H9 (cell line): ENCODE measurements around the gene GAB3. TPM values are rescaled to one million over a fixed set of nuclear protein-coding genes. Genes with fewer than 3 reads are reported as not detected.

ENCODE experiments used
- DNase-seq: peaks from one replicate; pipeline ENCODE4 v3.0.0-alpha.2; 2017
- H2AFZ ChIP-seq: one replicate; pipeline ENCODE4 v1.6.1; 2013; ENCODE audit warnings: mild to moderate bottlenecking, low read length, control low read depth, moderate library complexity
- H2AK5ac ChIP-seq: 2 replicates; pipeline ENCODE4 v1.6.1; 2013; ENCODE audit warnings: low read length, control low read depth, mixed read lengths; ENCODE audit not compliant: insufficient read length
- H2BK120ac ChIP-seq: one replicate; pipeline ENCODE4 v1.6.1; 2013; ENCODE audit warnings: low read depth, mild to moderate bottlenecking, low read length, control low read depth, inconsistent platforms; ENCODE audit not compliant: poor library complexity, severe bottlenecking
- H2BK12ac ChIP-seq: 2 replicates; pipeline ENCODE4 v1.6.1; 2013; ENCODE audit warnings: low read length, control low read depth, mixed read lengths, low read depth; ENCODE audit not compliant: insufficient read length
- H2BK15ac ChIP-seq: 2 replicates; pipeline ENCODE4 v1.6.1; 2013; ENCODE audit warnings: low read depth, low read length, control low read depth
- H2BK20ac ChIP-seq: one replicate; pipeline ENCODE4 v1.6.1; 2013; ENCODE audit warnings: low read depth, mild to moderate bottlenecking, low read length, control low read depth, inconsistent platforms; ENCODE audit not compliant: poor library complexity, severe bottlenecking
- H2BK5ac ChIP-seq: 2 replicates; pipeline ENCODE4 v1.6.1; 2013; ENCODE audit warnings: low read length, control low read depth, mixed read lengths; ENCODE audit not compliant: insufficient read length
- H3K14ac ChIP-seq: 2 replicates; pipeline ENCODE4 v1.6.1; 2013; ENCODE audit warnings: low read length, control low read depth; ENCODE audit not compliant: insufficient read depth
- H3K18ac ChIP-seq: 2 replicates; pipeline ENCODE4 v1.6.1; 2013; ENCODE audit warnings: low read depth, mild to moderate bottlenecking, mixed read lengths, low read length, control low read depth; ENCODE audit not compliant: insufficient read length
- H3K23ac ChIP-seq: 2 replicates; pipeline ENCODE4 v1.6.1; 2013; ENCODE audit warnings: low read length, control low read depth, mixed read lengths, low read depth; ENCODE audit not compliant: insufficient read length
- H3K23me2 ChIP-seq: 2 replicates; pipeline ENCODE4 v1.6.1; 2013; ENCODE audit warnings: low read depth, mild to moderate bottlenecking, mixed read lengths, low read length, control low read depth; ENCODE audit not compliant: insufficient read length, poor library complexity, severe bottlenecking
- H3K27ac ChIP-seq: 2 replicates; pipeline ENCODE4 v1.5.1; 2013; ENCODE audit warnings: low read length, control low read depth, mixed read lengths, low read depth; ENCODE audit not compliant: insufficient read length
- H3K27me3 ChIP-seq: 2 replicates; pipeline ENCODE4 v1.6.1; 2013; ENCODE audit warnings: low read length, control low read depth, inconsistent platforms; ENCODE audit not compliant: insufficient read depth
- H3K4ac ChIP-seq: 2 replicates; pipeline ENCODE4 v1.6.1; 2013; ENCODE audit warnings: low read depth, mild to moderate bottlenecking, control low read depth, inconsistent platforms, low read length, moderate library complexity
- H3K4me1 ChIP-seq: 2 replicates; pipeline ENCODE4 v1.6.1; 2013; ENCODE audit warnings: low read length, control low read depth, inconsistent platforms; ENCODE audit not compliant: insufficient read depth
- H3K4me2 ChIP-seq: 2 replicates; pipeline ENCODE4 v1.6.1; 2013; ENCODE audit warnings: low read length, control low read depth, mixed read lengths; ENCODE audit not compliant: insufficient read length, insufficient read depth
- H3K56ac ChIP-seq: 2 replicates; pipeline ENCODE4 v1.6.1; 2013; ENCODE audit warnings: low read depth, mild to moderate bottlenecking, mixed read lengths, low read length, control low read depth; ENCODE audit not compliant: insufficient read length
- H3K79me1 ChIP-seq: 2 replicates; pipeline ENCODE4 v1.6.1; 2013; ENCODE audit warnings: low read depth, mild to moderate bottlenecking, moderate library complexity, low read length, control low read depth, inconsistent platforms; ENCODE audit not compliant: insufficient read depth, poor library complexity, severe bottlenecking
- H3K79me2 ChIP-seq: 2 replicates; pipeline ENCODE4 v1.6.1; 2013; ENCODE audit warnings: low read length, control low read depth, inconsistent platforms; ENCODE audit not compliant: insufficient read depth
- H3K9ac ChIP-seq: 2 replicates; pipeline ENCODE4 v1.6.1; 2013; ENCODE audit warnings: low read length, control low read depth, mixed read lengths; ENCODE audit not compliant: insufficient read length; ENCODE audit errors: extremely low read depth
- H3K9me3 ChIP-seq: one replicate; pipeline ENCODE4 v1.6.1; 2013; ENCODE audit warnings: low read depth, low read length, inconsistent platforms; ENCODE audit not compliant: control insufficient read depth
- H3T11ph ChIP-seq: one replicate; pipeline ENCODE4 v1.6.1; 2013; ENCODE audit warnings: mild to moderate bottlenecking, low read length, control low read depth, inconsistent platforms
- H4K20me1 ChIP-seq: one replicate; pipeline ENCODE4 v1.6.1; 2013; ENCODE audit not compliant: control insufficient read depth, insufficient read length, insufficient read depth
- H4K5ac ChIP-seq: 2 replicates; pipeline ENCODE4 v1.6.1; 2013; ENCODE audit warnings: low read depth, mild to moderate bottlenecking, mixed read lengths, low read length, control low read depth; ENCODE audit not compliant: insufficient read length
- H4K8ac ChIP-seq: replicated peaks from 2 replicates; pipeline ENCODE4 v1.6.1; 2013; ENCODE audit warnings: low read length, control low read depth, mixed read lengths, low read depth; ENCODE audit not compliant: insufficient read length
- H4K91ac ChIP-seq: 2 replicates; pipeline ENCODE4 v1.6.1; 2013; ENCODE audit warnings: low read depth, mild to moderate bottlenecking, moderate library complexity, mixed read lengths, low read length, control low read depth; ENCODE audit not compliant: insufficient read length
- H3K27ac Mint-ChIP-seq, 3 experiments: 2 replicates in 2 of 3; 3 replicates in 1 of 3; pipeline ENCODE4 v1.8.0; 2020 to 2021; ENCODE audit warnings: mixed read lengths in 3 of 3, mild to moderate bottlenecking in 1 of 3, moderate library complexity in 1 of 3
- H3K27me3 Mint-ChIP-seq: 2 replicates; pipeline ENCODE4 v1.8.0; 2021; ENCODE audit warnings: low read depth, mild to moderate bottlenecking, moderate library complexity, mixed read lengths
- H3K36me3 Mint-ChIP-seq, 3 experiments: 2 replicates in 2 of 3; 3 replicates in 1 of 3; pipeline ENCODE4 v1.8.0; 2020 to 2021; ENCODE audit warnings: low read depth in 3 of 3, mixed read lengths in 3 of 3; ENCODE audit not compliant: insufficient read depth in 1 of 3
- H3K4me1 Mint-ChIP-seq, 2 experiments: 2 replicates each; pipeline ENCODE4 v1.8.0; 2020; ENCODE audit warnings: mixed read lengths in 2 of 2
- H3K4me3 Mint-ChIP-seq, 2 experiments: 2 replicates in 1 of 2; 3 replicates in 1 of 2; pipeline ENCODE4 v1.8.0; 2020 to 2021; ENCODE audit warnings: mild to moderate bottlenecking in 2 of 2, mixed read lengths in 2 of 2, moderate library complexity in 1 of 2
- H3K9me3 Mint-ChIP-seq, 2 experiments: 2 replicates in 1 of 2; 3 replicates in 1 of 2; pipeline ENCODE4 v1.8.0; 2020; ENCODE audit warnings: mild to moderate bottlenecking in 2 of 2, mixed read lengths in 2 of 2, moderate library complexity in 1 of 2
- CTCF ChIP-seq: fragments of 200-600 bp; sonication (generic); conservative IDR thresholded peaks from 3 replicates; pipeline ENCODE4 v1.8.0; 2021; ENCODE audit warnings: antibody characterized with exemption, mild to moderate bottlenecking
- WGBS: extraction: QIAGEN DNeasy Blood & Tissue Kit; methylation state at CpG from one replicate; pipeline ENCODE4 v1.1.7; 2013; ENCODE audit warnings: missing lambda C conversion rate, low lambda C conversion rate, mixed read lengths; ENCODE audit not compliant: insufficient read length; ENCODE audit errors: extremely low coverage; 5-methylcytosine and 5-hydroxymethylcytosine counted together
- total RNA-seq: library from RNA; stranded (reverse); gene quantifications from 2 replicates; pipeline ENCODE4 v1.2.1, GENCODE V29; 2021

The GAB3 gene
- total RNA-seq, 1 experiment from 2014 or later: 0.46 TPM

GRCh38 chrX:154719132-154719675 is 31.7 kb downstream of the GAB3 start:
- no peak overlapping the region for H3K27ac ChIP-seq
- H3K4me1 Mint-ChIP-seq: peaks cover 0 to 5% of the 10 kb centered on the region in 2 experiments; a peak in 1 of 4 replicates
- H2AK5ac ChIP-seq: no peak overlapping the region
- H4K91ac ChIP-seq: no peak overlapping the region
- H2BK120ac ChIP-seq: no peak overlapping the region
- H3K79me2 ChIP-seq: no peaks in the 10 kb centered on the region
- H3T11ph ChIP-seq: no peak overlapping the region
- H2AFZ ChIP-seq: no peak overlapping the region
- H2BK20ac ChIP-seq: no peak overlapping the region
- H3K4me2 ChIP-seq: no peak overlapping the region
- no peak overlapping the region for H3K14ac ChIP-seq
- H4K8ac ChIP-seq: no peak overlapping the region
- H3K23ac ChIP-seq: no peak overlapping the region
- H3K9me3 ChIP-seq: peaks cover 35% of the 10 kb centered on the region
- no CpG with 5 or more reads among the region's 6 CpGs for WGBS
- no peak overlapping the region for H4K5ac ChIP-seq
- peaks cover 0 to 6% (median 0%) of the 10 kb centered on the region in 3 experiments; a peak in 3 of 7 replicates for H3K36me3 Mint-ChIP-seq
- no peak overlapping the region for H2BK5ac ChIP-seq
- TF ChIP-seq CTCF: no peak
- H3K27ac Mint-ChIP-seq: no peak overlapping the region
- no peaks in the 10 kb centered on the region for H4K20me1 ChIP-seq
- H3K27me3 Mint-ChIP-seq: no peaks in the 10 kb centered on the region
- H2BK15ac ChIP-seq: no peak overlapping the region
- no peaks in the 10 kb centered on the region for H3K79me1 ChIP-seq
- H3K9ac ChIP-seq: no peak overlapping the region
- no peaks in the 10 kb centered on the region for H3K23me2 ChIP-seq
- no peaks in the 10 kb centered on the region for H3K27me3 ChIP-seq
- no peak overlapping the region for H3K4me3 Mint-ChIP-seq
- no peak overlapping the region for H3K56ac ChIP-seq
- H3K9me3 Mint-ChIP-seq: peaks cover 64 to 65% of the 10 kb centered on the region in 2 experiments
- H3K4ac ChIP-seq: no peak overlapping the region
- H3K18ac ChIP-seq: no peak overlapping the region
- no peak overlapping the region for H2BK12ac ChIP-seq
- no peaks in the 10 kb centered on the region for H3K4me1 ChIP-seq
- no peak for DNase-seq
